Esophagus muscularis mucosa (tissue), 4 donors: ENCODE results near the gene HADHB. TPM values are rescaled to one million over a fixed set of nuclear protein-coding genes. Genes with fewer than 3 reads are reported as not detected.
"Not testable (repeated sequence)": the region's sequence is repeated elsewhere in the genome, so short reads cannot be mapped to it uniquely, and the experiment has no call there.

ENCODE experiments used
- DNase-seq: peaks from one replicate; pipeline ENCODE4 v3.0.0-alpha.2; 2017; ENCODE audit errors: extremely low spot score
- H3K27ac ChIP-seq, 4 donors: fragments of 200-600 bp; sonication (generic); replicated peaks in 1 of 4; 1 replicate in 3 of 4; 2 replicates in 1 of 4; pipeline ENCODE4 v1.5.1; 2016 to 2019; ENCODE audit warnings: mild to moderate bottlenecking in 1 of 4
- H3K27me3 ChIP-seq, 4 donors: fragments of 200-600 bp; sonication (generic); one replicate each; pipeline versions ENCODE4 v1.5.1 to v1.6.0; 2016 to 2019
- H3K36me3 ChIP-seq, 4 donors: fragments of 200-600 bp; sonication (generic); one replicate each; pipeline ENCODE4 v1.5.1; 2016 to 2019
- H3K4me1 ChIP-seq, 4 donors: fragments of 200-600 bp; sonication (generic); one replicate each; pipeline ENCODE4 v1.5.1; 2016 to 2019
- H3K4me3 ChIP-seq, 4 donors: fragments of 200-600 bp; sonication (generic); 1 replicate in 2 of 4; 2 replicates in 2 of 4; pipeline ENCODE4 v1.5.1; 2016 to 2019; ENCODE audit warnings: mild to moderate bottlenecking in 4 of 4, moderate library complexity in 1 of 4
- H3K9me3 ChIP-seq, 4 donors: fragments of 200-600 bp; sonication (generic); 1 replicate in 3 of 4; 2 replicates in 1 of 4; pipeline ENCODE4 v1.5.1; 2016 to 2019
- EP300 ChIP-seq: sonication (generic); formaldehyde crosslinking; IDR thresholded peaks from one replicate; pipeline ENCODE4 v1.6.1; 2017; ENCODE audit warnings: antibody characterized with exemption
- POLR2A ChIP-seq: fragments of 450-650 bp; IDR thresholded peaks from one replicate; pipeline ENCODE4 v1.6.1; 2017; ENCODE audit warnings: antibody characterized with exemption, moderate library complexity, mild to moderate bottlenecking, low read depth
- POLR2AphosphoS5 ChIP-seq, 2 donors: sonication (generic); formaldehyde crosslinking; IDR thresholded peaks; one replicate each; pipeline ENCODE4 v1.6.1; 2017; ENCODE audit warnings: antibody characterized with exemption in 2 of 2
- WGBS: methylation state at CpG from one replicate; pipeline ENCODE4 v1.1.5; 2018; 5-methylcytosine and 5-hydroxymethylcytosine counted together
- intact Hi-C: fragments of 100-400 bp; cut with DNase I; formaldehyde crosslinking; loops from one replicate; pipeline ENCODE4 v1.15.1; 2023
- total RNA-seq, 4 donors: library from RNA; depleted of rRNA; stranded (reverse); fragments of >200 nt; gene quantifications; one replicate each; pipeline versions ENCODE4 v1.1.0 to v1.2.1, GENCODE V29; 2016
- TF ChIP-seq, protein P1 (sequence below), 3 experiments: fragments of 200-600 bp in 2 of 3; fragments of 450-650 bp in 1 of 3; sonication (generic) in 2 of 3; IDR thresholded peaks; one replicate each; pipeline ENCODE4 v1.5.1; 2017 to 2019; ENCODE audit warnings: antibody characterized with exemption in 3 of 3, mild to moderate bottlenecking in 2 of 3, moderate library complexity in 1 of 3

The HADHB gene
- total RNA-seq, 4 donors from 2014 or later, result 163 to 399 (median 192) TPM

DNA sequence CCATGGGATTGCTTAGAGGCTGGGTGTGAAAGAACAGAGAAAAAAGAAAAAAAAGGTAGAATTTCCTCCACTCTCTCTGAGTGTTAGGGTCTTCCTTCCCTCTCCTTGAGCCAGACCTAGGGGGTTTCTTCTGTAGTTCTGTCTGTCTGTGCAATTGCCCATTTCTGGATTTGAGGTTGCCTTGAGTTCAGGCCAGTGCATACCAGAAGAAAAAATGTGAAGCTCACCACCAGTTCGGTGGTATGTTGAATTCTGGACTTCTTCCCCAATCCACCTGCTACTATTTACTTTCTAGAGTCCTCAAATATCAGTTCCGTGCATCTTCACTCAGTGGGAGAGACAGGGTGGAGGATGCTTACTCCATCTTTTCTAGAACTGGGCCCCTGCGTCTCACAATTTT, 85.9 kb downstream of the HADHB start:
- Histone ChIP-seq H3K27me3 (no peaks in the 10 kb centered on the region), H3K27ac (no peak overlapping the region), H3K4me3 (no peak overlapping the region), H3K4me1 (peaks cover 0 to 3% (median 0%) of the 10 kb centered on the region in 4 donors), H3K9me3 (no peaks in the 10 kb centered on the region), H3K36me3 (no peaks in the 10 kb centered on the region)
- TF ChIP-seq, protein P1, sequence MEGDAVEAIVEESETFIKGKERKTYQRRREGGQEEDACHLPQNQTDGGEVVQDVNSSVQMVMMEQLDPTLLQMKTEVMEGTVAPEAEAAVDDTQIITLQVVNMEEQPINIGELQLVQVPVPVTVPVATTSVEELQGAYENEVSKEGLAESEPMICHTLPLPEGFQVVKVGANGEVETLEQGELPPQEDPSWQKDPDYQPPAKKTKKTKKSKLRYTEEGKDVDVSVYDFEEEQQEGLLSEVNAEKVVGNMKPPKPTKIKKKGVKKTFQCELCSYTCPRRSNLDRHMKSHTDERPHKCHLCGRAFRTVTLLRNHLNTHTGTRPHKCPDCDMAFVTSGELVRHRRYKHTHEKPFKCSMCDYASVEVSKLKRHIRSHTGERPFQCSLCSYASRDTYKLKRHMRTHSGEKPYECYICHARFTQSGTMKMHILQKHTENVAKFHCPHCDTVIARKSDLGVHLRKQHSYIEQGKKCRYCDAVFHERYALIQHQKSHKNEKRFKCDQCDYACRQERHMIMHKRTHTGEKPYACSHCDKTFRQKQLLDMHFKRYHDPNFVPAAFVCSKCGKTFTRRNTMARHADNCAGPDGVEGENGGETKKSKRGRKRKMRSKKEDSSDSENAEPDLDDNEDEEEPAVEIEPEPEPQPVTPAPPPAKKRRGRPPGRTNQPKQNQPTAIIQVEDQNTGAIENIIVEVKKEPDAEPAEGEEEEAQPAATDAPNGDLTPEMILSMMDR (IDR thresholded peaks at IDR 0.05), result no peak
- TF ChIP-seq EP300, result no peak
- TF ChIP-seq POLR2A, result no peak
- TF ChIP-seq POLR2AphosphoS5 (IDR thresholded peaks at IDR 0.05), result no peak
- 81% methylated on average over 3 of the region's 3 CpGs for WGBS
- intact Hi-C loops, result loop anchor here (10.0 kb wide), 1 partner anchor 376 kb away; no protein-coding TSS in a partner anchor
- DNase-seq, result no peak

DNA sequence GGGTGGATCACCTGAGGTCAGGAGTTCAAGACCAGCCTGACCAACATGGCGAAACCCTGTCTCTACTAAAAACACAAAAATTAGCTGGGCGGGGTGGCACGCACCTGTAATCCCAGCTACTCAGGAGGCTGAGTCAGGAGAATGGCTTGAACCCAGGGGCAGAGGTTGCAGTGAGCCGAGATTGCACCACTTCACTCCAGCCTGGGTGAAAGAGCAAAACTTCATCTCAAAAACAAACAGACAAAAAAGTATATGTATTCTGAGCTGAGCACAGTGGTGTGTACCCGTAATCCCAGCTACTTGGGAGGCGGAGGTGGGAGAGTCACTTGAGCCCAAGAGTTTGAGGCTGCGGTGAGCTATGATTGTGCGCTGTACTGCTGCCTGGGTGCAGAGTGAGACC, 86.6 kb downstream of the HADHB start:
- intact Hi-C loops, result loop anchor here (10.0 kb wide), 1 partner anchor 377 kb away; no protein-coding TSS in a partner anchor
- not testable (repeated sequence) for H3K4me1 ChIP-seq, H3K27ac ChIP-seq, H3K36me3 ChIP-seq, H3K9me3 ChIP-seq, H3K4me3 ChIP-seq, H3K27me3 ChIP-seq, DNase-seq
- WGBS, result 92% methylated on average over 8 of the region's 8 CpGs

DNA sequence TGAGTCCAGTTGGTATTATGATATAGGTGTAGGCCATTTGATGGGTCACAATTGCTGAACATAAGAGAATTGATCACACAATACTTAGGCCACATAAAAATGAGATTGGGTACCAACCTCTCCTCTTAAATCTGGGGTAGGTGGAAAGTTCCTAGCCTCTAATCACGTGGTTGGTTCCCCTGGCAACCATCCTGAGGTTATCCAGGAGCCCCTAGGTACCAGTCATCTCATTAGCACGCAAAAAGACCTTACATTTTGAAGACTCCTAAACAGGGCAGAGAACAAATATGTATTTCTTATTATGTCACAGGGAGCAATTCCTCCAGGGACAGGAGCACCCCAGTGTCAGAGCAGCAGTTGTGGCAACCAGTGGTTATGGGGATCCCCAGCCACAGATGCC, 88.6 kb downstream of the HADHB start:
- Histone ChIP-seq H3K9me3 (no peaks in the 10 kb centered on the region), H3K36me3 (no peaks in the 10 kb centered on the region), H3K4me3 (no peak overlapping the region), H3K4me1 (peaks cover 0 to 3% (median 0%) of the 10 kb centered on the region in 4 donors), H3K27ac (no peak overlapping the region), H3K27me3 (no peaks in the 10 kb centered on the region)
- no peak for DNase-seq
- intact Hi-C loops, result loop anchor here (10.0 kb wide), 1 partner anchor 378 kb away; no protein-coding TSS in a partner anchor
- no CpG with 5 or more reads among the region's 2 CpGs for WGBS
- TF ChIP-seq POLR2AphosphoS5 (IDR thresholded peaks at IDR 0.05) (no peak), EP300 (no peak), POLR2A (no peak)
- TF ChIP-seq, protein P1 (IDR thresholded peaks at IDR 0.05), result no peak

DNA sequence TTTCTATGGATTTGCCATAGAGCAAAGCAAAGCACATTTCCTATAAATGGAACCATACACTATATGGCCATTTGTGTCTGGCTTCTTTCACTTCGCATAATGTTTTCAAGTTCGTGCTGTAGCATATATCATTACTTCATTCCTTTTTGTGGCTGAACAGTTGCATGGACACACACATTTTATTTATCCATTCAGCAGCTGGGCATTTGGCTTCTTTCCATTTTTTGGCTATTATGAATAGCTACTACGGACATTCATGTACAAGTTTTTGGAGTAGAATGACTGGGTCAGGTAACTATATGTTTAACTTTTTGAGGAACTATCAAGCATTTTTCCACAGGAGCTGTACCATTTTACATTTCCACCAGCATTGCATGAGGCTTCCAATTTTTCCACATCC, 90.5 kb downstream of the HADHB start:
- DNase-seq, result no peak
- Histone ChIP-seq H3K36me3 (no peaks in the 10 kb centered on the region), H3K9me3 (no peaks in the 10 kb centered on the region), H3K27me3 (no peaks in the 10 kb centered on the region), H3K27ac (no peak overlapping the region), H3K4me1 (no peaks in the 10 kb centered on the region), H3K4me3 (no peak overlapping the region)
- WGBS, result 28% methylated on average over 3 of the region's 3 CpGs
- intact Hi-C loops, result loop anchor here (10.0 kb wide), 1 partner anchor 380 kb away; no protein-coding TSS in a partner anchor
- TF ChIP-seq POLR2AphosphoS5 (IDR thresholded peaks at IDR 0.05) (no peak), EP300 (no peak), POLR2A (no peak)
- TF ChIP-seq, protein P1 (IDR thresholded peaks at IDR 0.05), result no peak

DNA sequence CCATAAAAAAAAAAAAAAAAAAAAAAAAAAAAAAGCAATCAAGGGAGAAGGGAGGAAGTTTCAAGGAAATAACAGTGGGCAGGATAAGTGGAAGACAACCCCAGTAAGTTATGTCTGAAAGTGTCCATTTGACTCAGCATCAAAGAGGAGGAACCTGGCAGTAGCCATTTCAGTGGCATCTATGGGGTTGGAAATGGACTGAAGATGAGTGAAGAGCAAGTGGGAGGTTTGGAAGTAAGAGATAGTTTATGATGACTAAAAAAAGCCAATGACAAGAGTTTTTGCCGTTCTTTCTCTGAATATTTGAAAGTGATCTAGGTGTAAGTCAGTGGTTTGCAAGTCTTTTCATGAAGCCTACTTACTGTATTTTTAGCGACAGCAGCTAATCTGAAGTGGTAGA, 92.0 kb downstream of the HADHB start:
- Histone ChIP-seq H3K36me3 (no peaks in the 10 kb centered on the region), H3K9me3 (no peaks in the 10 kb centered on the region), H3K4me3 (no peak overlapping the region), H3K4me1 (no peaks in the 10 kb centered on the region), H3K27me3 (no peaks in the 10 kb centered on the region), H3K27ac (no peak overlapping the region)
- WGBS, result 92% methylated on average over 2 of the region's 2 CpGs
- intact Hi-C loops, result loop anchor here (10.0 kb wide), 1 partner anchor 382 kb away; no protein-coding TSS in a partner anchor
- TF ChIP-seq POLR2A (no peak), POLR2AphosphoS5 (IDR thresholded peaks at IDR 0.05) (no peak), EP300 (no peak)
- TF ChIP-seq, protein P1 (IDR thresholded peaks at IDR 0.05), result no peak
- DNase-seq, result no peak
